RPMI7951 (cell line): ENCODE measurements around the gene PPM1A. TPM values are rescaled to one million over a fixed set of nuclear protein-coding genes. Genes with fewer than 3 reads are reported as not detected.
A peak's percentile ranks its signal among the peaks of the same experiment; 100 is the strongest.
"Not testable (repeated sequence)": the region's sequence is repeated elsewhere in the genome, so short reads cannot be mapped to it uniquely, and the experiment has no call there.

Experiments
- DNase-seq: peaks from one replicate; pipeline ENCODE4 v3.0.0-alpha.2; 2012; ENCODE audit warnings: low read depth
- total RNA-seq: library from RNA; depleted of rRNA; stranded (reverse); fragments of >200 nt; shearing (Covaris generic); gene quantifications from 2 replicates; pipeline ENCODE4 v1.2.3, GENCODE V29; 2014; rRNA removed

The PPM1A gene
- total RNA-seq, 1 experiment from 2014 or later: 12.7 TPM

DNA sequence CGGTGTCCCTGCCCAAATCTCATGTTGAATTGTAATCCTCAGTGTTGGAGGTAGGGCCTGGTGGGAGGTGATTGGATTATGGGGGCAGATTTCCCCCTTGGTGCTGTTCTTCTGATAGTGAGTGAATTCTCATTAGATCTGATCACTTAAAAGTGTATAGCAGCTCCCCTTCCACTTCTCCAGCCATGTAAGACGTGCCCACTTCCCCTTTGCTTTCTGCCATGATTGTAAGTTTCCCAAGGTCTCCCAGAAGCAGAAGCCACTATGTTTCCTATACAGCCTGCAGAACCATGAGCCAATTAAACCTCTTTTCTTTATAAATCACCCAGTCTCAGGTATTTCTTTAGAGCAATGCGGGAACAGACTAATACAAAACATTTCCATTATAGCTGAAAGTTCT, 71.8 kb downstream of the PPM1A start:
- DNase-seq: not testable (repeated sequence)

DNA sequence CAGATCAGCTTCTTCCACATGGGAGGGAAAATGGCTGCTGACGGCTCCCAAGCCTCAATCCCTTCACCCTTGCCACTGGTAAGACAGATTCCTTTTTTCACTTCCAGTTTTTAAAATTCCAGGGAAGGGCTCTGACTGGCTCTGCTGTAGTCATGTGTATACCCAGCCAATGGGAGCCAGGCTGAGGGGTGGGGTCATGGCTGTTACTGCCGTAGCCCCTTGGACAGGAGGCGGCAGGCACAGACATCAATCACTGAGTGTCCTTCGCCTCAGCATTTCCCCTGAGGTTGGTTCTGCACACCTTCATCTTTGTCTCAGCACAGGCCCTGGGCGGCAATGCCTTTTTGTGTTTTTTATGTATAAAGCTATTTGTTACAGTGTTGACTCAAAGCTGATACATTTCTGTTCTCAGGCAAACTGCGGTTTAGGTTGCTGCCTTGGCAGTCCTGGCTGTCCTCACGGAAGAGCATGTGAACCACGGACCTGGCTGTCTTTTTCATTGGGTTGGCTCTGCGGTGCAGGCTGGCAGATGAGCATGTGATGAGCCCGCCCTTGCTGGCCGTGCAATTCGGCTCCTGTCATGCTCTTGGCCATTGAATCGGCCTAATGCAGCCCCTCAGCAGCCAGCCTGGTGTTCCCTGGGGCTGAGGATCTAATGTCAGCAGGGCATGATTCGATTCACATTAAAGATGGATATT, 74.3 kb downstream of the PPM1A start:
- DNase-seq: peak; percentile 48

DNA sequence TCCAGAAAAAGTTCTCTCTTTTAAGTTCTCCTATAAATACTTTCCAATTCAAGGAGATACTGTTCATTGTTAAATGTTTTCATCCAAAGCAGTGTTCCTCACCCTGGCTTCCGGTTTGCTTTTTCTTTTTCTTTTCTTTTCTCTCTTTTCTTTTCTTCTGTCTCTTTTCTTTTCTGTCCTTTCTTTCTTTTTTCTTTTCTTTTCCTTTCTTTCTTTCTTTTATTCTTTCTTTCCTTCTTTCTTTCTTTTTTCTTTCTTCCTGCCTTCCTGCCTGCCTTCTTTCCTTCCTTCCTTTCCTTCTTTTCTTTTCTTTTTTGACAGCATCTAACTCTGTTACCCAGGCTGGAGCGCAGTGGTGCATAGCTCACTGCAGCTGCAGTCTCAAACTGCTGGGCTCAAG, 75.8 kb downstream of the PPM1A start:
- no peak for DNase-seq

- DNase-seq: peak; percentile 10
Measured at GRCh38 chr14:60326274-60326673, 77.3 kb downstream of the PPM1A start.

DNA sequence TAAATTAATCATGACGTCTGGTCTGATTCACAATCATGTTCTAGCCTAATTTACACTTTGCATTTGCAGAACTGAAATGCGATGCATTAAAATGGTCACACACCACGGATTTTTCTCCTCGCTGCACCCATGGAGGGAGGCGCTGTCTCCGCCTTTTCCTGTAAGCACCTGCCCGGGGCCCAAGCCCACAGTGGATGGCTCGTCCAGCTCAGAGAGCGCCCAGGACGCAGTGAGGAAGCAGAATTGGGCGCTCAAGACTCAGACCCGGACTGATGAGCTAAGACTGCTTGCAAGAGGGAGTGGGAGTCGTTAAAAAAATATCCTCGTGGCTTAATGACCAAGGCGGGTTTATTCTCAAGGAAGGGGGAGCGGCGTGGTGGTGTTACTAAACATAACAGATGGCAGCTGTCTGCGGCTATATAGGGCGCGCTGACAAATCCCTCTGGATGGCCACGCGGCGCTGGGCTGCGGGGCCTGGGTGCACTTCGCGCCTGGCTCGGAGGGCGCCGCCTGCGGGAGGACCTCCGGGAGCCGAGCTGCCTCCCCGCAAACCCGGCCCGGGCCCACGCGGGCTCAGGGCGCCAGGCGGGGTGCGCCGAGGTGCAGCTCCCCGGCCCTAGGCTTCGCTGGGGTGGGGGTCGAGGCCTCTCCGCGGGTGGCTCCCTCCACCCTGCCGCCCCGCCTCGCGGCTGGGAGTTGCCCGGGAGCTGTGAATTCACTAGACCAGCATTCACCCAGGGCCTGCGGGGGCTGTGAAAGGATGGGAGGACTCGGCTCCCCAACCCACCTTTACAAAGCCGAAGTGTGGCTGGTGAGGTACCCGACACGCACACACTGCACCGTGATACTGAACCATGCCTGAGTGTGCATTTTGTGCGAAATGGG, 78.7 kb downstream of the PPM1A start:
- DNase-seq: no peak

DNA sequence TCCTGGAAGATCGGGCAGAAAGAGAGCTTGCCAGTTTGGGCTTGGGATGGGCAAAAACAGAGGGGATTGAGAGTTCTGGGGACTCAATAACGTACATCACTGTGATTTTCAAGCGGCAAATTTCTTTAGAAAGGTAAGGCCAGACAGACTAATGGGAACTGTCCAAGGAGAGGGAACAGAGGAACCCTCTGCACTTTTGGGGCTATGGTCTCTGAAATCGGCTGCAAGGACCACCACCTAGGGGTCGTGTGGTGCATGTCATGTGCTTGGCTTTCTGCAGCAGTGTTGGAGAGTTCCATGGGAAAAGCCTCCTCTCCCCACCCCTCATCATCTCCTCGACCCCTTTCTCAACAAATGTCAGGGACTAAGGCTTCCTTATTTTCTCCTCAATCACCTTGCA, 79.6 kb downstream of the PPM1A start:
- no peak for DNase-seq

- no peak for DNase-seq
Measured at GRCh38 chr14:60329274-60329673, 80.3 kb downstream of the PPM1A start.

DNA sequence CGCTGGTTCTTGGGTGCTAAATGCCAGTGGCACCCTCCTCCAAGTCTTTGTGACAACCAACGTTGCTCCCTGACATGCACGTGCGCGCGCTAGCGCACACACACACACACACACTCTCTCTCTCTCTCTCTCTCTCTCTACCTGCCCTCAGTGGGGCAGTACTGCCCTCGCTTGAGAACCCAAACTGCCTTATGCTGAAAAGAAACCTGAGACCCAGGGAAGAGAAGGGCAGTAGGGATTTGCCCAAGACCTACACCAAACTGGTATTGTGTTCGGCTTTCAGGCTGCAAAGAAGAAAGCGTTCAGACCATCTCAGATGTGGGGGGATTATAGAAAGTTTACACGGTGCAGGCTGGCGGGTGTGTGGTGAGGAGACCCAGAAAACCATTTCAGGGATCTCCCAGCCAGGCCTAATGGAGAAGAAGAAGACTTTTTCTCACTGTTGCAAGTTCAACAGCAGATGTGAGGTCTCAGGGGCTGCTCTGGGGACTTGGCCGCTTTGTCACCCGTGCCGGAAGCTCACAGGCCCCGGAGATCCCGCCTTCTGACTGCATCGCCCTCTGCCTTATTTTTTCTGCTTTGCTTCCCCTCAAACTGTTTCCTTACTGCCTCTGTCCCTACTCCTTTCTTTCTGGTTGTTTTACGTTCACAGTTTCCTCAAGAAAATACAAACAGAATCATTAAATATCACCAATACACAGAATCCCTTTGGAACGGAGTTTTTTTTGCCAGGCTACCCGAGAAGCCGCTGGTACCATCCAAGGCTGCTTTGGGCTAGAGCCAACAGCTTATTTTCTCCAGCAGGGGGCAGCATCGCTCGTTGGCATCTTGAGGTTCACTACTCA, 82.4 kb downstream of the PPM1A start:
- peak; percentile 61 for DNase-seq

- no peak for DNase-seq
Measured at GRCh38 chr14:60332046-60332399, 83.0 kb downstream of the PPM1A start.

- DNase-seq: no peak
Measured at GRCh38 chr14:60332869-60333268, 83.8 kb downstream of the PPM1A start.

DNA sequence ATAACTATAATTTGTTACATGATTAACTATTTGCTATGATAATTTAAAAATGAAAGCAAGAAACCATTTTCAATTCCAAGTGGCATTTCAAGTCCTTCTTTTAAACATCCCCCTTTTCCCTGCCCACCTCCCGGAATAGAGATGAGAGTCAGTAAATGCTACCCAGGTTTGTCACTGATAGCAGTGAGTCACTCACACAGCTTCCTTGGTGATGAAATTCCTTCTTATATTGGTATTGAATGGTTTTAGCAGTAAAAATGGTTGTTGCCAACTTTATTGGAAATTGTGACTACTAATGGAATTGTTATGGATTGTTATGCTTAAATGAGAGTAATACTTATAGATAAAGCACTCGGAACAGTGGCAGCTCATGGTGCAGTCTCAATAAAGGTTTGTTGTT, 90.5 kb downstream of the PPM1A start:
- DNase-seq: no peak

- DNase-seq: no peak
Measured at GRCh38 chr14:60343571-60344071, 94.6 kb downstream of the PPM1A start.

- DNase-seq: no peak
Measured at GRCh38 chr14:60344751-60345150, 95.7 kb downstream of the PPM1A start.

DNA sequence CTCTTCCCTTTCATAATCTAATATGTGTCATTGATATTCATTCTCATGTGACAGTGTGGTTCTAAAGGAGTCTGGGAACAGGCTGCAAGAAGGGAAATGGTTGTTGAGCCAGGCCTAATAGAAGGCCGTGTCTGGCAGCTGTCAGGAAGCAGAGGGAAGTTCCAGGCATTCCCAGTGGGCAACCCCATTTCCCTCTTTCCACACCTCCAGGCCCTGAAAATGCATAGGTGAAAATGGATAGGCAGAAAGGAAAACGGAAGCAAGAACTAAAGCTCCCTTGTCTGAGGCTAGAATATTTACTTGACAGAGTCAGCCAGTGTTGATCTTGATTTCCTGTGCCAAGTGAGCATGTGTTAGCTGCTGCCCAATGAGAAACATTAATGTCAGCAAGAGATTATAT, 97.7 kb downstream of the PPM1A start:
- no peak for DNase-seq

DNA sequence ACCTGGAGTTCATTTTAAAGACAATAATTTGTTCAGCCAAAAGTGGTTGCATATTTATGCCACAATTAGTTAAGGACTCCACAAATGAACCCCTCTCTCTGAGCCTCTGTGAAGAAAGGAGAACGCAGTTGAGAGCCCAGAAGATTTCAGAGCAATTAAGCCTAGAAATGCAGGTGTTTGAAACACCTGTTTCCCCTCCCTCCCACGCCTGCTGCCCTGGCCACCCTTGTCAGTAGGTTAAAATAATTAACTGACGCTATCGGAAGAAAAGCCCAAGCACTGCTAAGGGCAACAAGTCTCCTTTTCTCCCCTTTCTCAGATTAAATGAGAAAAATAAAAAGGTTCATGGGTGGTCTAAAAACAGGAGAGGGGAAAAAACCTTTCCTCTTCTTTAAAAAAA, 99.2 kb downstream of the PPM1A start:
- no peak for DNase-seq

Other genes starting within 250 kb of the PPM1A start
- gene PCNX4, start 157.3 kb upstream of the PPM1A start, total RNA-seq: 60.2 and 60.6 TPM in 2 replicates
- 74.3 and 83.2 TPM in 2 replicates for gene DHRS7, start 83.8 kb upstream of the PPM1A start, total RNA-seq
- gene C14orf39, start 236.8 kb downstream of the PPM1A start, total RNA-seq: not detected in 2 replicates